ENCODE measurements around the gene AFAP1L1.

Gene AFAP1L1

GRCh38 chr5:149278451-149279210, 7.0 kb downstream of the AFAP1L1 start:
- no peak for TF ChIP-seq CTCF (conservative IDR thresholded peaks at IDR 0.05; ENCODE audit: low read depth, low read length)
- Histone ChIP-seq H3K4me1 (ENCODE audit: low read depth, poor library complexity, severe bottlenecking) (no peaks in the 10 kb centered on the region), H3K79me2 (ENCODE audit: insufficient read depth, low read depth) (no peaks in the 10 kb centered on the region), H3K4me3 (IDR thresholded peaks at IDR 0.05; ENCODE audit: insufficient read depth, low read depth, low read length) (no peak overlapping the region), H2AFZ (ENCODE audit: low read depth) (no peak overlapping the region), H3K36me3 (ENCODE audit: insufficient read depth) (no peaks in the 10 kb centered on the region), H3K9ac (no peak overlapping the region), H3K4me2 (no peak overlapping the region), H3K27me3 (ENCODE audit: insufficient read depth, low read depth) (no peaks in the 10 kb centered on the region), H4K20me1 (ENCODE audit: insufficient read depth) (no peaks in the 10 kb centered on the region), H3K27ac (no peak overlapping the region)

GRCh38 chr5:149279661-149280060, 8.0 kb downstream of the AFAP1L1 start:
- Histone ChIP-seq H4K20me1 (ENCODE audit: insufficient read depth) (no peaks in the 10 kb centered on the region), H3K27ac (no peak overlapping the region), H3K4me3 (IDR thresholded peaks at IDR 0.05; ENCODE audit: insufficient read depth, low read depth, low read length) (no peak overlapping the region), H3K36me3 (ENCODE audit: insufficient read depth) (no peaks in the 10 kb centered on the region), H3K4me2 (no peak overlapping the region), H3K27me3 (ENCODE audit: insufficient read depth, low read depth) (no peaks in the 10 kb centered on the region), H2AFZ (ENCODE audit: low read depth) (no peak overlapping the region), H3K79me2 (ENCODE audit: insufficient read depth, low read depth) (no peaks in the 10 kb centered on the region), H3K4me1 (ENCODE audit: low read depth, poor library complexity, severe bottlenecking) (no peaks in the 10 kb centered on the region), H3K9ac (no peak overlapping the region)
- no peak for TF ChIP-seq CTCF (conservative IDR thresholded peaks at IDR 0.05; ENCODE audit: low read depth, low read length)

- Histone ChIP-seq H2AFZ (ENCODE audit: low read depth) (no peak overlapping the region), H3K9ac (no peak overlapping the region), H4K20me1 (ENCODE audit: insufficient read depth) (no peaks in the 10 kb centered on the region), H3K4me1 (ENCODE audit: low read depth, poor library complexity, severe bottlenecking) (no peaks in the 10 kb centered on the region), H3K4me3 (IDR thresholded peaks at IDR 0.05; ENCODE audit: insufficient read depth, low read depth, low read length) (no peak overlapping the region), H3K79me2 (ENCODE audit: insufficient read depth, low read depth) (no peaks in the 10 kb centered on the region), H3K27ac (no peak overlapping the region), H3K36me3 (ENCODE audit: insufficient read depth) (no peaks in the 10 kb centered on the region), H3K27me3 (ENCODE audit: insufficient read depth, low read depth) (no peaks in the 10 kb centered on the region), H3K4me2 (no peak overlapping the region)
- TF ChIP-seq CTCF (conservative IDR thresholded peaks at IDR 0.05; ENCODE audit: low read depth, low read length): no peak
Measured at GRCh38 chr5:149280124-149280523, 8.5 kb downstream of the AFAP1L1 start.

- H4K20me1 ChIP-seq (ENCODE audit: insufficient read depth): no peaks in the 10 kb centered on the region
- no peaks in the 10 kb centered on the region for H3K79me2 ChIP-seq (ENCODE audit: insufficient read depth, low read depth)
- H3K36me3 ChIP-seq (ENCODE audit: insufficient read depth): no peaks in the 10 kb centered on the region
- TF ChIP-seq CTCF (conservative IDR thresholded peaks at IDR 0.05; ENCODE audit: low read depth, low read length): no peak
- H3K4me3 ChIP-seq (IDR thresholded peaks at IDR 0.05; ENCODE audit: insufficient read depth, low read depth, low read length): no peak overlapping the region
- no peaks in the 10 kb centered on the region for H3K27me3 ChIP-seq (ENCODE audit: insufficient read depth, low read depth)
- no peak overlapping the region for H3K27ac ChIP-seq
- no peak overlapping the region for H3K9ac ChIP-seq
- no peak overlapping the region for H2AFZ ChIP-seq (ENCODE audit: low read depth)
- no peak overlapping the region for H3K4me2 ChIP-seq
- no peaks in the 10 kb centered on the region for H3K4me1 ChIP-seq (ENCODE audit: low read depth, poor library complexity, severe bottlenecking)
Measured at GRCh38 chr5:149280802-149281201, 9.1 kb downstream of the AFAP1L1 start.
